HEK293T (cell line): Measurements from ENCODE around the gene LY9.

Source experiments
- BHLHE40 ChIP-seq: fragments of 450-650 bp; IDR thresholded peaks from 2 replicates; pipeline ENCODE4 v1.6.1; 2016; ENCODE audit warnings: mild to moderate bottlenecking, moderate library complexity, borderline replicate concordance
- ELF4 ChIP-seq: fragments of 450-650 bp; IDR thresholded peaks from 2 replicates; pipeline ENCODE4 v1.6.1; 2017; ENCODE audit warnings: antibody characterized with exemption
- FOXK2 ChIP-seq: fragments of 450-650 bp; IDR thresholded peaks from 2 replicates; pipeline ENCODE4 v1.6.1; 2016; ENCODE audit warnings: mild to moderate bottlenecking
- FOXM1 ChIP-seq: fragments of 450-650 bp; IDR thresholded peaks from 2 replicates; pipeline ENCODE4 v1.6.1; 2017; ENCODE audit warnings: mild to moderate bottlenecking, borderline replicate concordance
- NFRKB ChIP-seq: fragments of 450-650 bp; IDR thresholded peaks from 2 replicates; pipeline ENCODE4 v1.6.1; 2016; ENCODE audit warnings: mild to moderate bottlenecking, moderate library complexity
- SP1 ChIP-seq: fragments of 450-650 bp; IDR thresholded peaks from 2 replicates; pipeline ENCODE4 v1.6.1; 2017
- SUZ12 ChIP-seq: fragments of 450-650 bp; IDR thresholded peaks from 2 replicates; pipeline ENCODE4 v1.6.1; 2016; ENCODE audit warnings: mild to moderate bottlenecking
- TARDBP ChIP-seq: fragments of 450-650 bp; IDR thresholded peaks from 2 replicates; pipeline ENCODE4 v1.6.1; 2016
- ZNF384 ChIP-seq: fragments of 450-650 bp; IDR thresholded peaks from 2 replicates; pipeline ENCODE4 v1.6.1; 2016
- TF ChIP-seq, protein P1 (sequence below): fragments of 450-650 bp; IDR thresholded peaks from 2 replicates; pipeline ENCODE4 v1.6.1; 2016

DNA sequence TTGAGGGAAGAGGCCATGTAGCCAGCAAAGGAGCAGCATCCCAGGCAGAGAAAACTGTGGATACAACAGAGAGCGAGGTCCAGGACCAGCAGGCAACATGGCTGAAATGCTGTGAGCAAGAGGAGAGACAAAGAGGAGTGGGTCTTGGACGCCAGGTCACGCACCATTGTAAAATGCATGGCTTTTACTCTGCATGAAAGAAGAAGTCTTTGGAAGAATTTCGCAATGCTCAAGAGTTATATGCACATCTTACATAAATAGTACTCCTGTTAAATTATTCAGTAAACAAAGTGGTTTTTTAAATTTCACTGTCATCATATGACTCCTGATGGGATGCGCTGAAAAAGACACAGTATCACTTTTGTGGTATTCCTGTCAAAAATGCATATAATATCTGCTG lies 63.2 kb downstream of the LY9 start:
- TF ChIP-seq BHLHE40: no peak
- no peak for TF ChIP-seq FOXK2
- TF ChIP-seq ZNF384: no peak
- no peak for TF ChIP-seq SUZ12
- no peak for TF ChIP-seq FOXM1
- no peak for TF ChIP-seq TARDBP
- TF ChIP-seq, protein P1, sequence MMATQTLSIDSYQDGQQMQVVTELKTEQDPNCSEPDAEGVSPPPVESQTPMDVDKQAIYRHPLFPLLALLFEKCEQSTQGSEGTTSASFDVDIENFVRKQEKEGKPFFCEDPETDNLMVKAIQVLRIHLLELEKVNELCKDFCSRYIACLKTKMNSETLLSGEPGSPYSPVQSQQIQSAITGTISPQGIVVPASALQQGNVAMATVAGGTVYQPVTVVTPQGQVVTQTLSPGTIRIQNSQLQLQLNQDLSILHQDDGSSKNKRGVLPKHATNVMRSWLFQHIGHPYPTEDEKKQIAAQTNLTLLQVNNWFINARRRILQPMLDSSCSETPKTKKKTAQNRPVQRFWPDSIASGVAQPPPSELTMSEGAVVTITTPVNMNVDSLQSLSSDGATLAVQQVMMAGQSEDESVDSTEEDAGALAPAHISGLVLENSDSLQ: no peak
- TF ChIP-seq SP1: no peak
- no peak for TF ChIP-seq ELF4
- TF ChIP-seq NFRKB: no peak
